HG03439 (cell line): ENCODE measurements around the gene TRIM68.

Source experiments
- ATAC-seq: cut with Tn5 transposase; IDR thresholded peaks from one replicate; pipeline ENCODE4 v1.9.1; 2021; ENCODE audit warnings: mild to moderate bottlenecking, moderate library complexity; ENCODE audit not compliant: unreplicated experiment

TRIM68 gene

GRCh38 chr11:4607781-4608666 is at the start of gene TRIM68:
Gene TRIM68, minus strand, starts transcription at chr11:4608231. Its CDS starts 2,727 bp downstream, at chr11:4605504.
- peak; percentile 100 for ATAC-seq

- ATAC-seq = no peak
Measured at GRCh38 chr11:4654635-4655369, 46.8 kb upstream of the TRIM68 start.

GRCh38 chr11:4647766-4648165 is 39.7 kb upstream of the TRIM68 start:
- ATAC-seq = no peak

- no peak for ATAC-seq
Measured at GRCh38 chr11:4645974-4646373, 37.9 kb upstream of the TRIM68 start.

GRCh38 chr11:4644233-4644632 is 36.2 kb upstream of the TRIM68 start:
- ATAC-seq = no peak

GRCh38 chr11:4643682-4644081 is 35.7 kb upstream of the TRIM68 start, which contains the start of gene OR51E1:
Gene OR51E1, plus strand, starts transcription at chr11:4643982. Its CDS starts 8,545 bp downstream, at chr11:4652527.
- ATAC-seq = no peak

GRCh38 chr11:4643076-4643475 is 35.0 kb upstream of the TRIM68 start:
- no peak for ATAC-seq

- ATAC-seq = no peak
Measured at GRCh38 chr11:4642043-4642442, 34.0 kb upstream of the TRIM68 start.

GRCh38 chr11:4641501-4641900 is 33.5 kb upstream of the TRIM68 start:
- no peak for ATAC-seq

- ATAC-seq = no peak
Measured at GRCh38 chr11:4639931-4640330, 31.9 kb upstream of the TRIM68 start.

GRCh38 chr11:4637662-4638047 is 29.6 kb upstream of the TRIM68 start:
- ATAC-seq = no peak

GRCh38 chr11:4636962-4637661 is 29.1 kb upstream of the TRIM68 start, which contains the start of gene OR51D1:
Gene OR51D1, plus strand, starts transcription at chr11:4637477. Its CDS starts 2,314 bp downstream, at chr11:4639791.
- peak; percentile 93 for ATAC-seq

GRCh38 chr11:4636136-4636535 is 28.1 kb upstream of the TRIM68 start:
- no peak for ATAC-seq

GRCh38 chr11:4626207-4627099 is 18.4 kb upstream of the TRIM68 start:
- ATAC-seq = peak; percentile 66

- no peak for ATAC-seq
Measured at GRCh38 chr11:4619514-4619913, 11.5 kb upstream of the TRIM68 start.

GRCh38 chr11:4615856-4616444 is 7.9 kb upstream of the TRIM68 start:
- ATAC-seq = no peak

- ATAC-seq = no peak
Measured at GRCh38 chr11:4611986-4612385, 4.0 kb upstream of the TRIM68 start.

- no peak for ATAC-seq
Measured at GRCh38 chr11:4610258-4610935, 2.4 kb upstream of the TRIM68 start.

- ATAC-seq = no peak
Measured at GRCh38 chr11:4607096-4607495, 935 bp downstream of the TRIM68 start.
